Gastroesophageal sphincter (tissue), 4 donors: Measurements from ENCODE around the gene SPOCK3. TPM values are rescaled to one million over a fixed set of nuclear protein-coding genes. Genes with fewer than 3 reads are reported as not detected.
"Not testable (repeated sequence)": the region's sequence is repeated elsewhere in the genome, so short reads cannot be mapped to it uniquely, and the experiment has no call there.

ENCODE experiments used
- ATAC-seq: fragments of 150-250 bp; one replicate; pipeline ENCODE4 v1.9.1; 2016; ENCODE audit warnings: mild to moderate bottlenecking, moderate library complexity
- H3K27ac ChIP-seq, 4 donors: fragments of 200-600 bp; sonication (generic) in 3 of 4; 1 replicate in 3 of 4; 2 replicates in 1 of 4; pipeline ENCODE4 v1.5.1; 2016 to 2019
- H3K27me3 ChIP-seq: fragments of 200-600 bp; sonication (generic); one replicate; pipeline ENCODE4 v1.5.1; 2019
- H3K36me3 ChIP-seq, 2 donors: fragments of 200-600 bp; sonication (generic); one replicate each; pipeline ENCODE4 v1.5.1; 2019; ENCODE audit warnings: control low read depth in 1 of 2
- H3K4me1 ChIP-seq, 3 donors: fragments of 200-600 bp; sonication (generic); 1 replicate in 2 of 3; 2 replicates in 1 of 3; pipeline ENCODE4 v1.5.1; 2016 to 2019; ENCODE audit warnings: control low read depth in 2 of 3
- H3K4me3 ChIP-seq, 2 donors: fragments of 200-600 bp; sonication (generic); one replicate each; pipeline ENCODE4 v1.5.1; 2019; ENCODE audit warnings: mild to moderate bottlenecking in 1 of 2, moderate library complexity in 1 of 2
- H3K9me3 ChIP-seq, 3 donors: fragments of 200-600 bp; sonication (generic); one replicate each; pipeline ENCODE4 v1.5.1; 2017 to 2019; ENCODE audit warnings: control low read depth in 2 of 3
- CTCF ChIP-seq, 4 experiments: fragments of 200-600 bp in 2 of 4; fragments of 450-650 bp in 2 of 4; sonication (generic) in 1 of 4; IDR thresholded peaks; one replicate each; pipeline ENCODE4 v1.5.1; 2017 to 2019; ENCODE audit warnings: antibody characterized with exemption in 4 of 4, mild to moderate bottlenecking in 2 of 4, moderate library complexity in 2 of 4
- EP300 ChIP-seq: sonication (generic); formaldehyde crosslinking; IDR thresholded peaks from one replicate; pipeline ENCODE4 v1.6.1; 2017; ENCODE audit warnings: antibody characterized with exemption, mild to moderate bottlenecking
- POLR2A ChIP-seq, 2 donors: fragments of 450-650 bp; IDR thresholded peaks; one replicate each; pipeline ENCODE4 v1.6.1; 2017; ENCODE audit warnings: antibody characterized with exemption in 2 of 2, mild to moderate bottlenecking in 2 of 2, moderate library complexity in 1 of 2
- POLR2AphosphoS5 ChIP-seq: sonication (generic); formaldehyde crosslinking; IDR thresholded peaks from one replicate; pipeline ENCODE4 v1.6.1; 2017; ENCODE audit warnings: antibody characterized with exemption
- WGBS, 2 donors: methylation state at CpG; one replicate each; pipeline ENCODE4 v1.1.5; 2018; ENCODE audit warnings: low coverage in 1 of 2; 5-methylcytosine and 5-hydroxymethylcytosine counted together
- total RNA-seq, 4 donors: library from RNA; depleted of rRNA; stranded (reverse); fragments of >200 nt; gene quantifications; one replicate each; pipeline ENCODE4 v1.1.0, GENCODE V29; 2016

Gene SPOCK3
- total RNA-seq, 4 donors from 2014 or later: 0.57 to 7.8 (median 3.0) TPM

- Histone ChIP-seq H3K36me3 (no peaks in the 10 kb centered on the region), H3K27me3 (no peaks in the 10 kb centered on the region), H3K4me1 (no peaks in the 10 kb centered on the region), H3K9me3 (no peaks in the 10 kb centered on the region), H3K27ac (no peak overlapping the region), H3K4me3 (no peak overlapping the region)
- WGBS, 2 donors: 75 to 83% methylated on average over 4 to 5 of the region's 5 CpGs
- ATAC-seq: no peak
- TF ChIP-seq EP300 (no peak), POLR2A (IDR thresholded peaks at IDR 0.05) (no peak), POLR2AphosphoS5 (no peak), CTCF (IDR thresholded peaks at IDR 0.05) (no peak)
These were observed 507.5 kb downstream of the SPOCK3 start for GRCh38 chr4:166726832-166727231.

GRCh38 chr4:166724369-166724768, 509.9 kb downstream of the SPOCK3 start:
- 94% methylated on average over 1 of the region's 1 CpG for WGBS, 2 donors
- Histone ChIP-seq H3K4me1 (no peaks in the 10 kb centered on the region), H3K36me3 (no peaks in the 10 kb centered on the region), H3K4me3 (no peak overlapping the region), H3K27ac (no peak overlapping the region), H3K27me3 (no peaks in the 10 kb centered on the region), H3K9me3 (no peaks in the 10 kb centered on the region)
- no peak for TF ChIP-seq EP300
- no peak for TF ChIP-seq CTCF (IDR thresholded peaks at IDR 0.05)
- TF ChIP-seq POLR2AphosphoS5: no peak
- TF ChIP-seq POLR2A (IDR thresholded peaks at IDR 0.05): no peak
- ATAC-seq: no peak

GRCh38 chr4:166723532-166724140, 510.7 kb downstream of the SPOCK3 start:
- TF ChIP-seq CTCF (IDR thresholded peaks at IDR 0.05): no peak
- no peak for TF ChIP-seq POLR2AphosphoS5
- TF ChIP-seq POLR2A (IDR thresholded peaks at IDR 0.05): no peak
- TF ChIP-seq EP300: no peak
- H3K9me3 ChIP-seq: no peaks in the 10 kb centered on the region
- no peak overlapping the region for H3K4me3 ChIP-seq
- ATAC-seq: no peak
- no peaks in the 10 kb centered on the region for H3K36me3 ChIP-seq
- H3K27ac ChIP-seq: no peak overlapping the region
- no peaks in the 10 kb centered on the region for H3K4me1 ChIP-seq
- H3K27me3 ChIP-seq: no peaks in the 10 kb centered on the region
- WGBS, 2 donors: 77 to 82% methylated on average over 5 of the region's 5 CpGs

GRCh38 chr4:166715748-166716713, 518.3 kb downstream of the SPOCK3 start:
- not testable (repeated sequence) for H3K27me3 ChIP-seq, H3K4me3 ChIP-seq, H3K27ac ChIP-seq, H3K4me1 ChIP-seq, ATAC-seq, H3K36me3 ChIP-seq
- 92 to 96% methylated on average over 2 to 12 of the region's 12 CpGs for WGBS, 2 donors
- H3K9me3 ChIP-seq: peaks cover 0 to 14% (median 0%) of the 10 kb centered on the region in 3 donors

- Histone ChIP-seq H3K36me3 (no peaks in the 10 kb centered on the region), H3K4me1 (no peaks in the 10 kb centered on the region), H3K27me3 (no peaks in the 10 kb centered on the region), H3K27ac (no peak overlapping the region), H3K4me3 (no peak overlapping the region), H3K9me3 (peaks cover 0 to 20% (median 0%) of the 10 kb centered on the region in 3 donors)
- TF ChIP-seq POLR2AphosphoS5 (no peak), CTCF (IDR thresholded peaks at IDR 0.05) (no peak), EP300 (no peak), POLR2A (IDR thresholded peaks at IDR 0.05) (no peak)
- 76 to 83% methylated on average over 4 of the region's 4 CpGs for WGBS, 2 donors
- ATAC-seq: no peak
These were observed 533.7 kb downstream of the SPOCK3 start for GRCh38 chr4:166700592-166700991.
